GM21717 (cell line): ENCODE results near the gene DENND4B.
"Not testable (repeated sequence)": the region's sequence is repeated elsewhere in the genome, so short reads cannot be mapped to it uniquely, and the experiment has no call there.

Source experiments
- ATAC-seq: cut with Tn5 transposase; IDR thresholded peaks from one replicate; pipeline ENCODE4 v1.9.1; 2021; ENCODE audit warnings: mild to moderate bottlenecking, moderate library complexity; ENCODE audit not compliant: unreplicated experiment

Gene DENND4B

GRCh38 chr1:153946622-153947241 lies at the start of gene DENND4B:
TSS of gene DENND4B (minus strand) at chr1:153946718. CDS start at chr1:153944374, 2,344 bp downstream.
- peak; percentile 50 for ATAC-seq

- no peak for ATAC-seq
Observed at GRCh38 chr1:153995640-153996039, 49.1 kb upstream of the DENND4B start.

GRCh38 chr1:153995202-153995601 lies 48.7 kb upstream of the DENND4B start:
- ATAC-seq, result no peak

- ATAC-seq, result no peak
Observed at GRCh38 chr1:153991806-153992205, 45.3 kb upstream of the DENND4B start.

GRCh38 chr1:153991151-153991630 lies 44.7 kb upstream of the DENND4B start:
- ATAC-seq, result no peak

- peak; percentile 70 for ATAC-seq
Observed at GRCh38 chr1:153990468-153991150, 44.1 kb upstream of the DENND4B start, which contains the start of gene RPS27. TSS of gene RPS27 (plus strand) at chr1:153990762. CDS start at chr1:153990797, 35 bp downstream.

GRCh38 chr1:153987621-153988020 lies 41.1 kb upstream of the DENND4B start:
- ATAC-seq, result no peak

- ATAC-seq, result no peak
Observed at GRCh38 chr1:153985941-153986761, 39.6 kb upstream of the DENND4B start, which contains the start of gene RAB13. TSS of gene RAB13 (minus strand) at chr1:153986339. CDS start at chr1:153986236, 103 bp downstream.

GRCh38 chr1:153985341-153985912 lies 38.9 kb upstream of the DENND4B start:
- ATAC-seq, result no peak

GRCh38 chr1:153984123-153984894 lies 37.8 kb upstream of the DENND4B start:
- no peak for ATAC-seq

- not testable (repeated sequence) for ATAC-seq
Observed at GRCh38 chr1:153981735-153982134, 35.2 kb upstream of the DENND4B start.

GRCh38 chr1:153979091-153979490 lies 32.6 kb upstream of the DENND4B start:
- ATAC-seq, result not testable (repeated sequence)

GRCh38 chr1:153978274-153978909 lies 31.9 kb upstream of the DENND4B start:
- ATAC-seq, result no peak

- peak; percentile 77 for ATAC-seq
Observed at GRCh38 chr1:153977250-153978240, 31.0 kb upstream of the DENND4B start, which contains the start of gene JTB. TSS of gene JTB (minus strand) at chr1:153977674. CDS start at chr1:153977252, 422 bp downstream.

- no peak for ATAC-seq
Observed at GRCh38 chr1:153976819-153977249, 30.3 kb upstream of the DENND4B start.

GRCh38 chr1:153973525-153973924 lies 27.0 kb upstream of the DENND4B start:
- ATAC-seq, result no peak

- ATAC-seq, result no peak
Observed at GRCh38 chr1:153973071-153973470, 26.6 kb upstream of the DENND4B start.

GRCh38 chr1:153970346-153970745 lies 23.8 kb upstream of the DENND4B start:
- no peak for ATAC-seq
